B cell (primary cell): ENCODE results near the gene DNAJC6. TPM values are rescaled to one million over a fixed set of nuclear protein-coding genes. Genes with fewer than 3 reads are reported as not detected.

ENCODE experiments used
- ATAC-seq: fragments of 200-7000 bp; cut with Tn5 transposase; one replicate; pipeline ENCODE4 v1.10.0; 2021; ENCODE audit warnings: low read depth, mild to moderate bottlenecking, moderate number of reproducible peaks, moderate library complexity
- CTCF ChIA-PET: fragments of 350-600 bp; sonication (Branson Sonifier 250); formaldehyde crosslinking; loops from one replicate; lab custom pipeline; 2021; ENCODE audit warnings: antibody characterized with exemption, inconsistent platforms; lab: Charles Lee
- POLR2A ChIA-PET: fragments of 350-600 bp; sonication (Branson Sonifier 250); formaldehyde crosslinking; loops from one replicate; lab custom pipeline; 2021; ENCODE audit warnings: antibody characterized with exemption; lab: Charles Lee
- DNase-seq: peaks from one replicate; pipeline ENCODE4 v3.0.0; 2013
- H2AFZ ChIP-seq: 2 replicates; pipeline ENCODE4 v1.6.1; 2012; ENCODE audit warnings: mild to moderate bottlenecking, low read depth, low read length; ENCODE audit not compliant: insufficient read depth, poor library complexity, severe bottlenecking
- H3K27ac ChIP-seq, 2 donors: 1 replicate in 1 of 2; 2 replicates in 1 of 2; pipeline ENCODE4 v1.5.1; 2012 to 2013; ENCODE audit warnings: low read length in 2 of 2, mild to moderate bottlenecking in 2 of 2, moderate library complexity in 1 of 2
- H3K27me3 ChIP-seq, 4 experiments: fragments of 200-600 bp in 1 of 4; sonication (generic) in 1 of 4; replicated peaks in 1 of 4; 1 replicate in 2 of 4; 2 replicates in 2 of 4; pipeline versions ENCODE4 v1.6.1 to v1.7.0; 2013 to 2016; ENCODE audit warnings: low read length in 3 of 4, mild to moderate bottlenecking in 2 of 4, mixed read lengths in 1 of 4, moderate library complexity in 1 of 4; ENCODE audit not compliant: insufficient read depth in 4 of 4, control insufficient read depth in 3 of 4; ENCODE audit errors: control extremely low read depth in 1 of 4
- H3K36me3 ChIP-seq, 2 experiments: replicated peaks in 1 of 2; 1 replicate in 1 of 2; 2 replicates in 1 of 2; pipeline versions ENCODE4 v1.6.1 to v1.7.1; 2013; ENCODE audit warnings: low read length in 1 of 2; ENCODE audit not compliant: insufficient read depth in 2 of 2, control insufficient read depth in 1 of 2; ENCODE audit errors: control extremely low read depth in 1 of 2, extremely low read depth in 1 of 2
- H3K4me1 ChIP-seq, 2 donors: fragments of 200-600 bp in 1 of 2; sonication (generic) in 1 of 2; 1 replicate in 1 of 2; 2 replicates in 1 of 2; pipeline versions ENCODE4 v1.5.1 to v1.6.1; 2013 to 2017; ENCODE audit warnings: low read length in 2 of 2; ENCODE audit not compliant: control insufficient read depth in 2 of 2, insufficient read depth in 2 of 2
- H3K4me2 ChIP-seq: replicated peaks from 2 replicates; pipeline ENCODE3; 2012; ENCODE audit warnings: mild to moderate bottlenecking, low read depth, low read length; ENCODE audit not compliant: poor library complexity, severe bottlenecking
- H3K4me3 ChIP-seq, 5 experiments: fragments of 200-600 bp in 1 of 5; sonication (generic) in 1 of 5; 1 replicate in 3 of 5; 2 replicates in 2 of 5; pipeline versions ENCODE4 v1.5.1 to v1.7.0; 2011 to 2016; ENCODE audit warnings: low read length in 4 of 5, mild to moderate bottlenecking in 4 of 5, low read depth in 2 of 5, control low read depth in 1 of 5, moderate library complexity in 1 of 5; ENCODE audit not compliant: insufficient read depth in 1 of 5; ENCODE audit errors: control extremely low read depth in 1 of 5, extremely low read depth in 1 of 5
- H3K79me2 ChIP-seq: fragments of 200-600 bp; sonication (generic); one replicate; pipeline ENCODE4 v1.6.0; 2016; ENCODE audit warnings: low read length; ENCODE audit not compliant: control insufficient read depth, insufficient read depth
- H3K9ac ChIP-seq: fragments of 200-600 bp; sonication (generic); 2 replicates; pipeline ENCODE4 v1.6.1; 2017; ENCODE audit warnings: mild to moderate bottlenecking, low read length, moderate library complexity
- H3K9me3 ChIP-seq, 3 donors: one replicate each; pipeline versions ENCODE4 v1.6.1 to v1.7.1; 2013; ENCODE audit warnings: low read length in 2 of 3; ENCODE audit not compliant: control insufficient read depth in 2 of 3, insufficient read depth in 1 of 3; ENCODE audit errors: control extremely low read depth in 1 of 3
- H4K20me1 ChIP-seq: 2 replicates; pipeline ENCODE4 v1.6.0; 2012; ENCODE audit warnings: mild to moderate bottlenecking, low read length; ENCODE audit not compliant: insufficient read depth, control insufficient read depth, poor library complexity, severe bottlenecking
- H3K27ac Mint-ChIP-seq: one replicate; pipeline ENCODE4 v1.8.0; 2021; ENCODE audit warnings: mixed read lengths
- H3K27me3 Mint-ChIP-seq: one replicate; pipeline ENCODE4 v1.8.0; 2021; ENCODE audit warnings: mixed read lengths
- H3K4me1 Mint-ChIP-seq: one replicate; pipeline ENCODE4 v1.8.0; 2021; ENCODE audit warnings: mixed read lengths
- H3K4me3 Mint-ChIP-seq: one replicate; pipeline ENCODE4 v1.8.0; 2021; ENCODE audit warnings: mixed read lengths
- H3K9me3 Mint-ChIP-seq: one replicate; pipeline ENCODE4 v1.8.0; 2022; ENCODE audit warnings: mixed read lengths; ENCODE audit not compliant: insufficient read depth
- EZH2 ChIP-seq: IDR thresholded peaks from 2 replicates; pipeline ENCODE4 v1.6.1; 2012; ENCODE audit warnings: borderline replicate concordance, low read depth, mild to moderate bottlenecking, moderate library complexity, low read length; ENCODE audit not compliant: insufficient read depth, poor library complexity, severe bottlenecking
- WGBS: methylation state at CpG from one replicate; pipeline ENCODE4 v1.1.5; 2013; ENCODE audit warnings: missing lambda C conversion rate; ENCODE audit not compliant: insufficient coverage; 5-methylcytosine and 5-hydroxymethylcytosine counted together
- intact Hi-C: fragments of 100-400 bp; cut with micrococcal nuclease; formaldehyde crosslinking; loops from one replicate; pipeline ENCODE4 v1.10.0; 2022
- polyA plus RNA-seq: library from polyadenylated mRNA; depleted of rRNA; stranded (reverse); fragments of >200 nt; gene quantifications from 2 replicates; pipeline ENCODE4 v1.2.3, GENCODE V29; 2012
- total RNA-seq, 2 donors: library from RNA; stranded (reverse); fragments of 120-200 nt in 1 of 2; gene quantifications; 1 replicate in 1 of 2; 2 replicates in 1 of 2; pipeline versions ENCODE4 v1.2.3 to v1.2.4, GENCODE V29; 2013 to 2022
- TF ChIP-seq, protein P1 (sequence below): fragments of 200-600 bp; IDR thresholded peaks from one replicate; pipeline ENCODE4 v1.8.0; 2022; ENCODE audit warnings: antibody characterized with exemption, mild to moderate bottlenecking

The DNAJC6 gene
- total and polyA plus RNA-seq, 2 donors (not counting 1 experiment from before 2014, with no cell fraction given) = 0.12 to 0.69 TPM

DNA sequence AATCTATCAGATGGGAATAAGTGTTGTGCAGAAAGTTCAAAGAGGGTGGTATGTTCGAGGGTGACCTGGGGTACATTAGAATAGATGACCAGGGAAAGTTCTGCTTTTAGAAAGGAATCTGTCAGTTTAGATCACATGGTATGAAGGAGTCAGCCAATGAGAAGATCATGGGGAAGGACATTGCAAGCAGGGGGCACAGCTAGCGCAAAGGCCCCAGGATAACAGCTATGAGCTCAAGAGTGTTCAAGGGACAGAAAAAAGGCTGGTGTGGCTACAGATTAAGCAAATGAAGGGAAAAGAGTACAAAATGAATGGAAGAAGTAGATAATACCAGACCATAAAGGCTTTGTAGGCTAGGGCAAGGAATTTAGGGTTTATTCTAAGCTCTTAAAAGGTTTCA, 119.7 kb downstream of the DNAJC6 start:
- H3K4me1 Mint-ChIP-seq = no peaks in the 10 kb centered on the region
- ATAC-seq (no peak), DNase-seq (no peak)
- no peak overlapping the region for H3K27ac Mint-ChIP-seq
- Histone ChIP-seq H4K20me1 (no peaks in the 10 kb centered on the region), H3K4me1 (no peaks in the 10 kb centered on the region), H3K79me2 (no peaks in the 10 kb centered on the region), H3K27me3 (no peaks in the 10 kb centered on the region), H3K4me3 (no peak overlapping the region), H3K27ac (no peak overlapping the region), H3K9me3 (no peaks in the 10 kb centered on the region), H2AFZ (no peak overlapping the region), H3K4me2 (no peak overlapping the region), H3K36me3 (peaks cover 0 to 13% of the 10 kb centered on the region in 2 experiments), H3K9ac (no peak overlapping the region)
- WGBS = 100% methylated on average over 2 of the region's 2 CpGs
- CTCF ChIA-PET = interaction anchor here (1.1 to 1.5 kb wide), 3 partner anchors 9 to 1017 kb away, joined by 3 to 5 read pairs (median 3); partner anchors contain the start of genes LEPR and LEPROT
- H3K9me3 Mint-ChIP-seq = no peaks in the 10 kb centered on the region
- POLR2A ChIA-PET = interaction anchor here (0.7 kb wide), 1 partner anchor 976 kb away, joined by 3 read pairs; no protein-coding TSS in a partner anchor
- H3K4me3 Mint-ChIP-seq = no peak overlapping the region
- no peaks in the 10 kb centered on the region for H3K27me3 Mint-ChIP-seq
- no peak for TF ChIP-seq EZH2
- TF ChIP-seq, protein P1, sequence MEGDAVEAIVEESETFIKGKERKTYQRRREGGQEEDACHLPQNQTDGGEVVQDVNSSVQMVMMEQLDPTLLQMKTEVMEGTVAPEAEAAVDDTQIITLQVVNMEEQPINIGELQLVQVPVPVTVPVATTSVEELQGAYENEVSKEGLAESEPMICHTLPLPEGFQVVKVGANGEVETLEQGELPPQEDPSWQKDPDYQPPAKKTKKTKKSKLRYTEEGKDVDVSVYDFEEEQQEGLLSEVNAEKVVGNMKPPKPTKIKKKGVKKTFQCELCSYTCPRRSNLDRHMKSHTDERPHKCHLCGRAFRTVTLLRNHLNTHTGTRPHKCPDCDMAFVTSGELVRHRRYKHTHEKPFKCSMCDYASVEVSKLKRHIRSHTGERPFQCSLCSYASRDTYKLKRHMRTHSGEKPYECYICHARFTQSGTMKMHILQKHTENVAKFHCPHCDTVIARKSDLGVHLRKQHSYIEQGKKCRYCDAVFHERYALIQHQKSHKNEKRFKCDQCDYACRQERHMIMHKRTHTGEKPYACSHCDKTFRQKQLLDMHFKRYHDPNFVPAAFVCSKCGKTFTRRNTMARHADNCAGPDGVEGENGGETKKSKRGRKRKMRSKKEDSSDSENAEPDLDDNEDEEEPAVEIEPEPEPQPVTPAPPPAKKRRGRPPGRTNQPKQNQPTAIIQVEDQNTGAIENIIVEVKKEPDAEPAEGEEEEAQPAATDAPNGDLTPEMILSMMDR = no peak
- intact Hi-C loops = loop anchor here (10.0 kb wide), 1 partner anchor 816 kb away; no protein-coding TSS in a partner anchor

DNA sequence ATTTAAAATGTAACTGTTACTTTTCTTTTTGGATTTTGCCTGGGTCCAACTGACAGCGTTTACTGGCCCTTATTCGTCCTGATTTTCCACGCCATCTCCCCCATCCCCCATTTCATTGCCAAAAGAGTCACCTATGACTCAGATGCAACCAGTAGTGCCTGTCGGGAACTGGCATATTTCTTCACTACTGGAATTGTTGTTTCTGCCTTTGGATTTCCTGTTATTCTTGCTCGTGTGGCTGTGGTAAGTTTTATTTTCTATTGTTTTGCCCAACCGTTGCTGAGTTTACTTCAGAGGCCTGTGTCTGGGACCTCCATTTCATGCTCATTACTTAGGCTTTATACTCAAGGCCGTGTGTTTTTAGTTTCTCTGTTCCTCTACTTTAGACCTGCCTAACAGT, 120.5 kb downstream of the DNAJC6 start:
- Histone ChIP-seq H3K9me3 (no peaks in the 10 kb centered on the region), H3K9ac (no peak overlapping the region), H2AFZ (no peak overlapping the region), H3K4me2 (no peak overlapping the region), H4K20me1 (no peaks in the 10 kb centered on the region), H3K4me1 (no peaks in the 10 kb centered on the region), H3K27ac (no peak overlapping the region), H3K36me3 (peaks cover 1 to 13% of the 10 kb centered on the region in 2 experiments), H3K27me3 (no peaks in the 10 kb centered on the region), H3K4me3 (no peak overlapping the region), H3K79me2 (no peaks in the 10 kb centered on the region)
- Mint-ChIP-seq H3K27me3 (no peaks in the 10 kb centered on the region), H3K4me1 (no peaks in the 10 kb centered on the region), H3K27ac (no peak overlapping the region), H3K9me3 (no peaks in the 10 kb centered on the region), H3K4me3 (no peak overlapping the region)
- intact Hi-C loops = loop anchor here (5.0 to 10.0 kb wide), 2 partner anchors 815 to 1017 kb away; no protein-coding TSS in a partner anchor
- ChIA-PET POLR2A (no interaction called here), CTCF (interaction anchor here (0.8 to 2.5 kb wide), 4 partner anchors 10 to 1017 kb away, joined by 3 to 15 read pairs (median 3); partner anchors contain the start of genes LEPR and LEPROT)
- no peak for DNase-seq
- TF ChIP-seq, protein P1 = no peak
- no peak for TF ChIP-seq EZH2
- WGBS = 91% methylated on average over 5 of the region's 7 CpGs
- ATAC-seq = no peak
